Activated CD8-positive, alpha-beta T cell treated with anti-CD3 and anti-CD28 coated beads for 36 hours (primary cell): Measurements from ENCODE around the gene STIM1. TPM values are rescaled to one million over a fixed set of nuclear protein-coding genes. Genes with fewer than 3 reads are reported as not detected.

Experiments used
- ATAC-seq: fragments of 200-7000 bp; cut with Tn5 transposase; one replicate; pipeline ENCODE4 v1.10.0; 2021; ENCODE audit warnings: mild to moderate bottlenecking, moderate library complexity
- CTCF ChIA-PET: fragments of 350-600 bp; sonication (Branson Sonifier 250); formaldehyde crosslinking; loops from one replicate; lab custom pipeline; 2021; ENCODE audit warnings: antibody characterized with exemption; lab: Charles Lee
- POLR2A ChIA-PET: fragments of 350-600 bp; sonication (Branson Sonifier 250); formaldehyde crosslinking; loops from one replicate; lab custom pipeline; 2021; ENCODE audit warnings: antibody characterized with exemption; lab: Charles Lee
- DNase-seq: peaks from one replicate; pipeline ENCODE4 v3.0.0-alpha.2; 2020
- H3K27ac Mint-ChIP-seq: one replicate; pipeline ENCODE4 v1.8.0; 2021; ENCODE audit warnings: mild to moderate bottlenecking, mixed read lengths
- H3K27me3 Mint-ChIP-seq: one replicate; pipeline ENCODE4 v1.8.0; 2021; ENCODE audit warnings: mixed read lengths
- H3K36me3 Mint-ChIP-seq: one replicate; pipeline ENCODE4 v1.8.0; 2021; ENCODE audit warnings: low read depth, mixed read lengths
- H3K4me1 Mint-ChIP-seq: one replicate; pipeline ENCODE4 v1.8.0; 2021; ENCODE audit warnings: low read depth, mixed read lengths
- H3K4me3 Mint-ChIP-seq: one replicate; pipeline ENCODE4 v1.8.0; 2021; ENCODE audit warnings: mild to moderate bottlenecking, moderate library complexity, mixed read lengths
- H3K9me3 Mint-ChIP-seq: one replicate; pipeline ENCODE4 v1.8.0; 2021; ENCODE audit warnings: mixed read lengths
- CTCF ChIP-seq: fragments of 200-600 bp; IDR thresholded peaks from one replicate; pipeline ENCODE4 v1.8.0; 2022; ENCODE audit warnings: antibody characterized with exemption, mild to moderate bottlenecking
- intact Hi-C: fragments of 100-400 bp; cut with micrococcal nuclease; formaldehyde crosslinking; loops from one replicate; pipeline ENCODE4 v1.10.0; 2022
- total RNA-seq, 2 experiments: library from RNA; stranded (reverse); gene quantifications; one replicate each; pipeline ENCODE4 v1.2.3, GENCODE V29; 2021

The STIM1 gene
- total RNA-seq, 2 experiments from 2014 or later: 60.8 to 61.4 TPM

DNA sequence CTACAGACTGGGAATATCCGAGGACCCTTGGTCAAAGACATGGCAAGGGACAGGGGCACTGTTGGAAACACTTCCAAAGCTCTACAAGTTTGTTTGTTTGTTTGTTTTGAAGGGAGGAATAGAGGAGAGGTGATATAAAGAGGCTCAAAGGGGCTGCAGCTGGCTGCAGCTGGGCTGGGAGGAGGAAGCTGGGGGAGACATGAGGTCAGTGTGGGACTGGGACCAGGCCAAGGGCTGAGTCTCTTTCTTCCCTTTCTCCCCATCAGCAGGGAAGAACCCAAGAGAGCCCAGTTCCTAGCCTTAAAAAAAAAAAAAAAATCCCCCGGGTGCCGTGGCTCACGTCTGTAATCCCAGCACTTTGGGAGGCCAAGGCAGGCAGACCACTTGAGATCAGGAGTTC, 19.7 kb upstream of the STIM1 start:
- H3K27me3 Mint-ChIP-seq: no peaks in the 10 kb centered on the region
- H3K4me1 Mint-ChIP-seq: peaks cover 68% of the 10 kb centered on the region
- peaks cover 76% of the 10 kb centered on the region for H3K36me3 Mint-ChIP-seq
- ChIA-PET CTCF (interaction anchor here (0.6 to 26.5 kb wide), 10 partner anchors 9 to 237 kb away, joined by 3 to 775 read pairs (median 3); partner anchors contain the start of genes NUP98 and PGAP2), POLR2A (interaction anchor here (0.8 to 14.6 kb wide), 4 partner anchors 16 to 237 kb away, joined by 3 to 216 read pairs (median 4); partner anchors contain the start of gene STIM1)
- peak overlapping the region; percentile 87 for H3K4me3 Mint-ChIP-seq
- H3K9me3 Mint-ChIP-seq: no peaks in the 10 kb centered on the region
- TF ChIP-seq CTCF: no peak
- H3K27ac Mint-ChIP-seq: peak overlapping the region; percentile 91
- DNase-seq (no peak), ATAC-seq (no peak)
- intact Hi-C loops: loop anchor here (5.0 kb wide), 1 partner anchor 38 kb away; the partner anchor contains the start of gene NUP98

DNA sequence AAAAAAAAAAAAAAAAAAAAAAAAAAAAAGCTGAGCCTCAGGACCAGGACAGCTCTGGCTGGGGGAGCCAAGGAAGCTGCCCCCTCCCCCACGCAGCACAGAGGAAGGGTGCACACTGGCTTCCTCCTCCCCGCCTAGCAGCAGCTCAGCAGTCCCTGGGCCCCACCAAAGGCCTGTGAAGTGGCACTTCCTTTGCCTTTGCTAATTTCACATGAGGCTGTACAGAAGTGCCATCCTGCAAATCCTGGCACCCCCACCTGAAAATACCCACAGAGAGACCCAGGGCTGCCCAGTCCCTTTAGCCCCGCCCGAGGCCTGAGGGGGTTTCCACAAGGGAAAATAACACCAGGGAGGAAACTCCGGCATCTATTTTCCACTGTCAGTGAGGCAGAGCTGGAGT, 18.6 kb upstream of the STIM1 start:
- CTCF ChIA-PET: interaction anchor here (1.0 to 26.5 kb wide), 5 partner anchors 12 to 236 kb away, joined by 3 to 775 read pairs (median 4); partner anchors contain the start of gene STIM1
- H3K4me1 Mint-ChIP-seq: peaks cover 61% of the 10 kb centered on the region

GRCh38 chr11:3837793-3838192, 17.7 kb upstream of the STIM1 start:
- Mint-ChIP-seq H3K27ac (peak overlapping the region; percentile 92), H3K36me3 (peaks cover 59% of the 10 kb centered on the region), H3K4me3 (peak overlapping the region; percentile 87), H3K4me1 (peaks cover 56% of the 10 kb centered on the region), H3K27me3 (no peaks in the 10 kb centered on the region), H3K9me3 (no peaks in the 10 kb centered on the region)
- DNase-seq (no peak), ATAC-seq (no peak)
- CTCF ChIA-PET: interaction anchor here (1.0 to 26.5 kb wide), 5 partner anchors 13 to 235 kb away, joined by 3 to 775 read pairs (median 4); partner anchors contain the start of gene STIM1
- TF ChIP-seq CTCF: no peak
- POLR2A ChIA-PET: interaction anchor here (1.1 to 14.6 kb wide), 6 partner anchors 9 to 257 kb away, joined by 3 to 216 read pairs (median 7); partner anchors contain the start of genes PGAP2 and STIM1
- intact Hi-C loops: loop anchor here (5.0 kb wide), 1 partner anchor 40 kb away; the partner anchor contains the start of gene NUP98

More for the DNA sequence above, 18.6 kb upstream of the STIM1 start:
- Mint-ChIP-seq H3K27ac (peak overlapping the region; percentile 92), H3K4me3 (peak overlapping the region; percentile 87), H3K27me3 (no peaks in the 10 kb centered on the region), H3K36me3 (peaks cover 65% of the 10 kb centered on the region), H3K9me3 (no peaks in the 10 kb centered on the region)
- DNase-seq (peak; percentile 71), ATAC-seq (no peak)
- TF ChIP-seq CTCF: no peak
- POLR2A ChIA-PET: interaction anchor here (0.8 to 14.6 kb wide), 7 partner anchors 8 to 258 kb away, joined by 3 to 216 read pairs (median 4); partner anchors contain the start of genes PGAP2 and STIM1
- intact Hi-C loops: loop anchor here (5.0 kb wide), 1 partner anchor 40 kb away; the partner anchor contains the start of gene NUP98

DNA sequence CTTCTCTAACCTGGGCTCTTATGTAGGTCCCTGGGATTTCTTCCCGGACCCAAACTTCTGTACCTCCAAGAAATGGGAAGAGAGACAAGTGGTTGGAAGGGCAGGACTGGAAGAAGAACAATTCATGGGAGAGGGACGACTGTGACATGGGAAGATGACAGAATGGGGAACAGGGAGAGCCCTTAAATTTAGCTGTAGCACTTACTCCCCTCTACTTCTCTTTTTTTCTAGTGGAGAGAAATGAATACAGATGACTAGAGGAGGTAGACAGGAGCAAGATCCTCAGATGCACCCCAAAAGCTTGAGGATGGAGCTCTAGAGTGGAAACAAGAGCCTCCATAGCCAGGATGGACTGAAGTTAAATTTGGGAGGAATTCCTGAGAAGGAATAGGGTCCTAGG, 17.0 kb upstream of the STIM1 start:
- intact Hi-C loops: loop anchor here (5.0 kb wide), 1 partner anchor 41 kb away; the partner anchor contains the start of gene NUP98
- no peak for TF ChIP-seq CTCF
- no peaks in the 10 kb centered on the region for H3K9me3 Mint-ChIP-seq
- no peak for DNase-seq
- ChIA-PET POLR2A (interaction anchor here (0.6 to 14.6 kb wide), 7 partner anchors 10 to 255 kb away, joined by 3 to 216 read pairs (median 4); partner anchors contain the start of genes PGAP2 and STIM1), CTCF (interaction anchor here (1.0 to 26.5 kb wide), 5 partner anchors 13 to 234 kb away, joined by 3 to 775 read pairs (median 4); partner anchors contain the start of gene STIM1)
- ATAC-seq: no peak
- peak overlapping the region; percentile 87 for H3K4me3 Mint-ChIP-seq
- H3K27me3 Mint-ChIP-seq: no peaks in the 10 kb centered on the region
- peaks cover 52% of the 10 kb centered on the region for H3K36me3 Mint-ChIP-seq
- peaks cover 56% of the 10 kb centered on the region for H3K4me1 Mint-ChIP-seq
- peak overlapping the region; percentile 92 for H3K27ac Mint-ChIP-seq
